K562 (cell line): ENCODE results near the gene CEP76. TPM values are rescaled to one million over a fixed set of nuclear protein-coding genes. Genes with fewer than 3 reads are reported as not detected.

Experiments used
- CHD1 ChIP-seq: fragments of 200-600 bp; sonication (generic); IDR thresholded peaks from one replicate; pipeline ENCODE4 v1.6.1; 2012; ENCODE audit warnings: mild to moderate bottlenecking, moderate library complexity, low read length, inconsistent platforms
- CREM ChIP-seq: IDR thresholded peaks from 2 replicates; pipeline ENCODE4 v1.6.1; 2014; ENCODE audit warnings: antibody characterized with exemption, low read depth
- GATA2 ChIP-seq: sonication (generic); formaldehyde crosslinking; IDR thresholded peaks from 2 replicates; pipeline ENCODE4 v1.4.0; 2020; ENCODE audit warnings: mild to moderate bottlenecking, missing genetic modification reagents
- HCFC1 ChIP-seq: IDR thresholded peaks from 2 replicates; pipeline ENCODE4 v1.6.1; 2012; ENCODE audit warnings: low read depth, low read length, improper control_type of control experiment
- HNRNPLL ChIP-seq: fragments of 200-400 bp; formaldehyde crosslinking; IDR thresholded peaks from 2 replicates; pipeline ENCODE4 v1.6.1; 2017; ENCODE audit warnings: low read length, low read depth, mild to moderate bottlenecking; ENCODE audit not compliant: poor library complexity, severe bottlenecking
- KAT7 ChIP-seq: sonication (generic); formaldehyde crosslinking; IDR thresholded peaks from 2 replicates; pipeline ENCODE4 v1.8.0; 2022; ENCODE audit warnings: missing genetic modification reagents, mild to moderate bottlenecking, borderline replicate concordance
- MAZ ChIP-seq, 2 experiments: fragments of 450-650 bp in 1 of 2; sonication (generic) in 1 of 2; formaldehyde crosslinking; IDR thresholded peaks in 1 of 2; conservative IDR thresholded peaks in 1 of 2; 2 replicates each; pipeline versions ENCODE4 v1.4.0 to v1.5.0; 2020; ENCODE audit warnings: mild to moderate bottlenecking in 1 of 2, missing genetic modification reagents in 1 of 2
- MTA3 ChIP-seq: fragments of 450-650 bp; formaldehyde crosslinking; IDR thresholded peaks from 2 replicates; pipeline ENCODE4 v1.6.1; 2017; ENCODE audit warnings: mild to moderate bottlenecking, borderline replicate concordance
- PRPF4 ChIP-seq: fragments of 200-400 bp; formaldehyde crosslinking; IDR thresholded peaks from one replicate; pipeline ENCODE4 v1.6.1; 2017; ENCODE audit warnings: low read length, low read depth, mild to moderate bottlenecking; ENCODE audit not compliant: insufficient read depth, poor library complexity, severe bottlenecking
- RFX5 ChIP-seq: IDR thresholded peaks from 2 replicates; pipeline ENCODE4 v1.6.1; 2011; ENCODE audit warnings: low read depth, mild to moderate bottlenecking, improper control_type of control experiment, low read length
- SRSF1 ChIP-seq: fragments of 200-400 bp; formaldehyde crosslinking; IDR thresholded peaks from 2 replicates; pipeline ENCODE4 v1.6.1; 2017; ENCODE audit warnings: mild to moderate bottlenecking, low read depth, low read length, moderate library complexity
- SUPT5H ChIP-seq: fragments of 450-650 bp; IDR thresholded peaks from 2 replicates; pipeline ENCODE4 v1.6.1; 2016
- TGIF2 ChIP-seq: sonication (generic); formaldehyde crosslinking; IDR thresholded peaks from 2 replicates; pipeline ENCODE4 v1.8.1; 2022; ENCODE audit warnings: mild to moderate bottlenecking, missing genetic modification reagents, moderate library complexity
- ZEB2 ChIP-seq: fragments of 450-650 bp; IDR thresholded peaks from 2 replicates; pipeline ENCODE4 v1.6.1; 2016
- ZNF175 ChIP-seq: fragments of 200-800 bp; sonication (Bioruptor generic); IDR thresholded peaks from 2 replicates; pipeline ENCODE4 v1.6.1; 2016; ENCODE audit warnings: low read depth, mild to moderate bottlenecking, missing genetic modification characterization, missing compliant biosample characterization
- ZNF316 ChIP-seq: fragments of 450-650 bp; IDR thresholded peaks from 2 replicates; pipeline ENCODE4 v1.6.1; 2016
- ZNF830 ChIP-seq: fragments of 250-450 bp; sonication (Bioruptor Pico); IDR thresholded peaks from 2 replicates; pipeline ENCODE4 v1.5.0; 2021; ENCODE audit warnings: mild to moderate bottlenecking
- polyA plus RNA-seq, 8 experiments: library from polyadenylated mRNA; depleted of rRNA in 4 of 8; stranded (reverse) in 5 of 8; unstranded in 3 of 8; fragments of >200 nt; fragmentation: Nextera tagmentation in 2 of 8; fragmentation: Illumina TruSeq in 1 of 8; extraction: Ambion mirVana in 2 of 8; extraction: Trizol in 1 of 8; gene quantifications; 2 replicates each; pipeline versions ENCODE4 v1.2.1 to v1.2.3, GENCODE V29; 2011 to 2014; ENCODE audit warnings: inconsistent platforms in 1 of 8, missing spikeins in 1 of 8
- total RNA-seq, 7 experiments: library from RNA; depleted of rRNA in 6 of 7; stranded (reverse); fragments of >200 nt in 6 of 7; fragmentation: Illumina TruSeq in 2 of 7; extraction: Trizol in 2 of 7; gene quantifications; 2 replicates each; pipeline versions ENCODE4 v1.2.1 to v1.2.3, GENCODE V29; 2011 to 2021; ENCODE audit warnings: low replicate concordance in 1 of 7
- TF ChIP-seq, protein P1 (sequence below): fragments of 450-650 bp; IDR thresholded peaks from 2 replicates; pipeline ENCODE4 v1.6.1; 2016; ENCODE audit warnings: mild to moderate bottlenecking
- TF ChIP-seq, protein P2 (sequence below), 2 experiments: IDR thresholded peaks; 2 replicates each; pipeline ENCODE4 v1.6.1; 2011; ENCODE audit warnings: borderline replicate concordance in 1 of 2, control low read depth in 1 of 2, low read depth in 1 of 2, low read length in 1 of 2, mild to moderate bottlenecking in 1 of 2, mixed read lengths in 1 of 2, moderate library complexity in 1 of 2; ENCODE audit not compliant: insufficient read depth in 1 of 2, insufficient read length in 1 of 2, poor library complexity in 1 of 2, severe bottlenecking in 1 of 2; ENCODE audit errors: extremely low read depth in 1 of 2
- TF ChIP-seq, protein P3 (sequence below): fragments of 200-800 bp; sonication (Bioruptor generic); IDR thresholded peaks from 2 replicates; pipeline ENCODE4 v1.6.1; 2017; ENCODE audit warnings: missing genetic modification characterization, missing compliant biosample characterization
- TF ChIP-seq, protein P4 (sequence below), 2 experiments: fragments of 450-650 bp; conservative IDR thresholded peaks; 2 replicates each; pipeline ENCODE4 v1.6.1; 2017; ENCODE audit warnings: mild to moderate bottlenecking in 2 of 2, moderate library complexity in 2 of 2

Gene CEP76
- total and polyA plus RNA-seq, 9 of the 15 experiments (the other 6 are each of a cell fraction or from before 2014, with no cell fraction given), result 5.3 to 27.3 (median 19.3) TPM

GRCh38 chr18:12656938-12657683 lies 45.4 kb downstream of the CEP76 start (continued):
- TF ChIP-seq, protein P1, sequence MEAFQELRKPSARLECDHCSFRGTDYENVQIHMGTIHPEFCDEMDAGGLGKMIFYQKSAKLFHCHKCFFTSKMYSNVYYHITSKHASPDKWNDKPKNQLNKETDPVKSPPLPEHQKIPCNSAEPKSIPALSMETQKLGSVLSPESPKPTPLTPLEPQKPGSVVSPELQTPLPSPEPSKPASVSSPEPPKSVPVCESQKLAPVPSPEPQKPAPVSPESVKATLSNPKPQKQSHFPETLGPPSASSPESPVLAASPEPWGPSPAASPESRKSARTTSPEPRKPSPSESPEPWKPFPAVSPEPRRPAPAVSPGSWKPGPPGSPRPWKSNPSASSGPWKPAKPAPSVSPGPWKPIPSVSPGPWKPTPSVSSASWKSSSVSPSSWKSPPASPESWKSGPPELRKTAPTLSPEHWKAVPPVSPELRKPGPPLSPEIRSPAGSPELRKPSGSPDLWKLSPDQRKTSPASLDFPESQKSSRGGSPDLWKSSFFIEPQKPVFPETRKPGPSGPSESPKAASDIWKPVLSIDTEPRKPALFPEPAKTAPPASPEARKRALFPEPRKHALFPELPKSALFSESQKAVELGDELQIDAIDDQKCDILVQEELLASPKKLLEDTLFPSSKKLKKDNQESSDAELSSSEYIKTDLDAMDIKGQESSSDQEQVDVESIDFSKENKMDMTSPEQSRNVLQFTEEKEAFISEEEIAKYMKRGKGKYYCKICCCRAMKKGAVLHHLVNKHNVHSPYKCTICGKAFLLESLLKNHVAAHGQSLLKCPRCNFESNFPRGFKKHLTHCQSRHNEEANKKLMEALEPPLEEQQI, result no peak
- TF ChIP-seq, protein P2, sequence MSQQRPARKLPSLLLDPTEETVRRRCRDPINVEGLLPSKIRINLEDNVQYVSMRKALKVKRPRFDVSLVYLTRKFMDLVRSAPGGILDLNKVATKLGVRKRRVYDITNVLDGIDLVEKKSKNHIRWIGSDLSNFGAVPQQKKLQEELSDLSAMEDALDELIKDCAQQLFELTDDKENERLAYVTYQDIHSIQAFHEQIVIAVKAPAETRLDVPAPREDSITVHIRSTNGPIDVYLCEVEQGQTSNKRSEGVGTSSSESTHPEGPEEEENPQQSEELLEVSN (IDR thresholded peaks at IDR 0.05; ENCODE audit: borderline replicate concordance in 1 of 2, extremely low read depth in 1 of 2, insufficient read depth in 1 of 2, insufficient read length in 1 of 2, low read depth in 1 of 2, low read length in 1 of 2, poor library complexity in 1 of 2, severe bottlenecking in 1 of 2), result peak in 1 of 2 experiments; percentile 63
- TF ChIP-seq SUPT5H (no peak), HNRNPLL (peak; percentile 35), KAT7 (CRISPR knock-in tag) (peak; percentile 34; the same call in 1 of the 2 replicates), GATA2 (CRISPR knock-in tag) (no peak), PRPF4 (no peak), HCFC1 (no peak), TGIF2 (CRISPR knock-in tag) (peak; percentile 52; the same call in 1 of the 2 replicates), ZNF316 (no peak), ZNF830 (CRISPR knock-in tag) (no peak), MAZ (CRISPR knock-in tag; conservative IDR thresholded peaks at IDR 0.05 in 1 of 2, IDR thresholded peaks at IDR 0.05 in 1 of 2) (peak in 1 of 2 experiments; percentile 49; a peak in 1 of 4 replicates), MTA3 (no peak; the same call in 1 of the 2 replicates), RFX5 (no peak), CREM (peak; percentile 21; the same call in 1 of the 2 replicates), ZEB2 (no peak), ZNF175 (CRISPR knock-in tag) (no peak), CHD1 (no peak), SRSF1 (no peak)
- TF ChIP-seq, protein P3, sequence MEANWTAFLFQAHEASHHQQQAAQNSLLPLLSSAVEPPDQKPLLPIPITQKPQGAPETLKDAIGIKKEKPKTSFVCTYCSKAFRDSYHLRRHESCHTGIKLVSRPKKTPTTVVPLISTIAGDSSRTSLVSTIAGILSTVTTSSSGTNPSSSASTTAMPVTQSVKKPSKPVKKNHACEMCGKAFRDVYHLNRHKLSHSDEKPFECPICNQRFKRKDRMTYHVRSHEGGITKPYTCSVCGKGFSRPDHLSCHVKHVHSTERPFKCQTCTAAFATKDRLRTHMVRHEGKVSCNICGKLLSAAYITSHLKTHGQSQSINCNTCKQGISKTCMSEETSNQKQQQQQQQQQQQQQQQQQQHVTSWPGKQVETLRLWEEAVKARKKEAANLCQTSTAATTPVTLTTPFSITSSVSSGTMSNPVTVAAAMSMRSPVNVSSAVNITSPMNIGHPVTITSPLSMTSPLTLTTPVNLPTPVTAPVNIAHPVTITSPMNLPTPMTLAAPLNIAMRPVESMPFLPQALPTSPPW, result peak; percentile 30
- TF ChIP-seq, protein P4, sequence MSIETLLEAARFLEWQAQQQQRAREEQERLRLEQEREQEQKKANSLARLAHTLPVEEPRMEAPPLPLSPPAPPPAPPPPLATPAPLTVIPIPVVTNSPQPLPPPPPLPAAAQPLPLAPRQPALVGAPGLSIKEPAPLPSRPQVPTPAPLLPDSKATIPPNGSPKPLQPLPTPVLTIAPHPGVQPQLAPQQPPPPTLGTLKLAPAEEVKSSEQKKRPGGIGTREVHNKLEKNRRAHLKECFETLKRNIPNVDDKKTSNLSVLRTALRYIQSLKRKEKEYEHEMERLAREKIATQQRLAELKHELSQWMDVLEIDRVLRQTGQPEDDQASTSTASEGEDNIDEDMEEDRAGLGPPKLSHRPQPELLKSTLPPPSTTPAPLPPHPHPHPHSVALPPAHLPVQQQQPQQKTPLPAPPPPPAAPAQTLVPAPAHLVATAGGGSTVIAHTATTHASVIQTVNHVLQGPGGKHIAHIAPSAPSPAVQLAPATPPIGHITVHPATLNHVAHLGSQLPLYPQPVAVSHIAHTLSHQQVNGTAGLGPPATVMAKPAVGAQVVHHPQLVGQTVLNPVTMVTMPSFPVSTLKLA (conservative IDR thresholded peaks at IDR 0.05), result peak in 1 of 2 experiments; percentile 49; a peak in 1 of 4 replicates
